ENCODE data around the gene AMN1. TPM values are rescaled to one million over a fixed set of nuclear protein-coding genes. Genes with fewer than 3 reads are reported as not detected.

AMN1 gene
- total and polyA plus RNA-seq, 2 of the 4 experiments (the other 2 are of a cell fraction) = 3.4 to 5.2 TPM

GRCh38 chr12:31745242-31745641, 16.4 kb upstream of the AMN1 start:
- Histone ChIP-seq H3K4me2 (ENCODE audit: low read depth, low read length) (no peak overlapping the region), H3K18ac (ENCODE audit: low read depth, low read length) (no peak overlapping the region), H2BK5ac (ENCODE audit: low read depth, low read length, poor library complexity, severe bottlenecking) (no peak overlapping the region), H2AFZ (replicated peaks; ENCODE audit: low read length, poor library complexity) (no peak overlapping the region), H2BK20ac (ENCODE audit: low read depth, low read length) (no peak overlapping the region), H4K8ac (ENCODE audit: low read depth in 2 of 2, low read length in 2 of 2) (no peak overlapping the region), H2BK15ac (ENCODE audit: low read depth, low read length) (no peak overlapping the region), H4K91ac (ENCODE audit: insufficient read depth, low read depth, low read length) (no peak overlapping the region), H3K56ac (ENCODE audit: extremely low read depth, insufficient read depth, low read length) (no peak overlapping the region), H4K20me1 (ENCODE audit: insufficient read depth, low read length) (no peaks in the 10 kb centered on the region), H3K4me1 (ENCODE audit: control insufficient read depth, insufficient read depth, low read length) (peaks cover 2% of the 10 kb centered on the region; the same call in 1 of the 2 replicates), H3K79me1 (ENCODE audit: low read depth in 1 of 2, low read length in 2 of 2) (no peaks in the 10 kb centered on the region), H3K4ac (ENCODE audit: low read depth, low read length) (no peak overlapping the region), H3K36me3 (ENCODE audit: control insufficient read depth, insufficient read depth, low read length) (no peaks in the 10 kb centered on the region), H3K4me3 (ENCODE audit: insufficient read depth, low read depth, low read length) (no peak overlapping the region), H3K23ac (ENCODE audit: low read depth, low read length) (no peak overlapping the region), H3K9ac (ENCODE audit: low read depth, low read length) (no peak overlapping the region), H3K27me3 (ENCODE audit: control insufficient read depth, insufficient read depth, low read length) (no peaks in the 10 kb centered on the region), H2AK5ac (ENCODE audit: low read depth, low read length) (no peak overlapping the region), H2BK120ac (ENCODE audit: low read depth, low read length) (no peak overlapping the region), H3K27ac (ENCODE audit: insufficient read depth, low read length) (no peak overlapping the region), H3K14ac (replicated peaks; ENCODE audit: low read depth, low read length) (no peak overlapping the region), H3K9me3 (ENCODE audit: control insufficient read depth, insufficient read depth, low read length) (no peaks in the 10 kb centered on the region), H4K5ac (ENCODE audit: low read depth, low read length) (no peak overlapping the region), H3K9me1 (ENCODE audit: insufficient read depth, low read length) (no peaks in the 10 kb centered on the region), H2AK9ac (replicated peaks; ENCODE audit: low read depth, low read length, poor library complexity) (no peak overlapping the region)
- intact Hi-C loops (cut with micrococcal nuclease) (no loop called here), in situ Hi-C loops (cut with MboI; ENCODE audit: low sequenced_read_pairs) (no loop called here), dilution Hi-C loops (cut with HindIII; ENCODE audit: low sequenced_read_pairs, unreplicated experiment) (no loop called here)
- no CpG with 5 or more reads among the region's 2 CpGs for WGBS, 2 experiments (ENCODE audit: extremely low coverage in 2 of 2, insufficient read length in 1 of 2)
- DNase-seq = no peak
- ChIA-PET POLR2A (ENCODE audit: unreplicated experiment) (no interaction called here), CTCF (no interaction called here)
- TF ChIP-seq NFE2L2 (IDR thresholded peaks at IDR 0.05; ENCODE audit: low read depth, low read length) (no peak), MAZ (IDR thresholded peaks at IDR 0.05; ENCODE audit: borderline replicate concordance, low read depth, low read length) (no peak), ELK1 (IDR thresholded peaks at IDR 0.05; ENCODE audit: borderline replicate concordance, low read depth, low read length) (no peak), FOS (IDR thresholded peaks at IDR 0.05; ENCODE audit: low read depth, low read length) (no peak), SMC3 (IDR thresholded peaks at IDR 0.05; ENCODE audit: low read depth, low read length) (no peak), CHD1 (IDR thresholded peaks at IDR 0.05; ENCODE audit: low read depth, low read length) (no peak), RAD21 (IDR thresholded peaks at IDR 0.05; ENCODE audit: low read length) (no peak), CEBPB (IDR thresholded peaks at IDR 0.05; ENCODE audit: low read depth, low read length) (no peak), MAFK (IDR thresholded peaks at IDR 0.05; ENCODE audit: low read depth, low read length) (no peak), BHLHE40 (IDR thresholded peaks at IDR 0.05; ENCODE audit: low read depth, low read length) (no peak), RCOR1 (IDR thresholded peaks at IDR 0.05; ENCODE audit: insufficient replicate concordance, low read length) (no peak), RFX5 (IDR thresholded peaks at IDR 0.05; ENCODE audit: low read depth, low read length) (no peak), POLR2A (IDR thresholded peaks at IDR 0.05; ENCODE audit: low read depth, low read length) (no peak), MXI1 (IDR thresholded peaks at IDR 0.05; ENCODE audit: borderline replicate concordance, low read depth, low read length) (no peak)
- TF ChIP-seq, protein P1, sequence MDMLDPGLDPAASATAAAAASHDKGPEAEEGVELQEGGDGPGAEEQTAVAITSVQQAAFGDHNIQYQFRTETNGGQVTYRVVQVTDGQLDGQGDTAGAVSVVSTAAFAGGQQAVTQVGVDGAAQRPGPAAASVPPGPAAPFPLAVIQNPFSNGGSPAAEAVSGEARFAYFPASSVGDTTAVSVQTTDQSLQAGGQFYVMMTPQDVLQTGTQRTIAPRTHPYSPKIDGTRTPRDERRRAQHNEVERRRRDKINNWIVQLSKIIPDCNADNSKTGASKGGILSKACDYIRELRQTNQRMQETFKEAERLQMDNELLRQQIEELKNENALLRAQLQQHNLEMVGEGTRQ (IDR thresholded peaks at IDR 0.05; ENCODE audit: low read depth, low read length) = no peak
- TF ChIP-seq, protein P2, sequence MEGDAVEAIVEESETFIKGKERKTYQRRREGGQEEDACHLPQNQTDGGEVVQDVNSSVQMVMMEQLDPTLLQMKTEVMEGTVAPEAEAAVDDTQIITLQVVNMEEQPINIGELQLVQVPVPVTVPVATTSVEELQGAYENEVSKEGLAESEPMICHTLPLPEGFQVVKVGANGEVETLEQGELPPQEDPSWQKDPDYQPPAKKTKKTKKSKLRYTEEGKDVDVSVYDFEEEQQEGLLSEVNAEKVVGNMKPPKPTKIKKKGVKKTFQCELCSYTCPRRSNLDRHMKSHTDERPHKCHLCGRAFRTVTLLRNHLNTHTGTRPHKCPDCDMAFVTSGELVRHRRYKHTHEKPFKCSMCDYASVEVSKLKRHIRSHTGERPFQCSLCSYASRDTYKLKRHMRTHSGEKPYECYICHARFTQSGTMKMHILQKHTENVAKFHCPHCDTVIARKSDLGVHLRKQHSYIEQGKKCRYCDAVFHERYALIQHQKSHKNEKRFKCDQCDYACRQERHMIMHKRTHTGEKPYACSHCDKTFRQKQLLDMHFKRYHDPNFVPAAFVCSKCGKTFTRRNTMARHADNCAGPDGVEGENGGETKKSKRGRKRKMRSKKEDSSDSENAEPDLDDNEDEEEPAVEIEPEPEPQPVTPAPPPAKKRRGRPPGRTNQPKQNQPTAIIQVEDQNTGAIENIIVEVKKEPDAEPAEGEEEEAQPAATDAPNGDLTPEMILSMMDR (conservative IDR thresholded peaks at IDR 0.05; ENCODE audit: low read depth, low read length) = no peak
- BruUV-seq (replicated peaks) = no TSS peak
- ATAC-seq (ENCODE audit: low read depth) = no peak
